MM.1S (cell line): ENCODE data around the gene COX20.

ENCODE experiments used
- DNase-seq: peaks from one replicate; pipeline ENCODE4 v3.0.0-alpha.2; 2015
- H2AFZ ChIP-seq: fragments of 300-600 bp; sonication (generic); 2 replicates; pipeline ENCODE4 v1.6.0; 2016; ENCODE audit warnings: antibody characterized with exemption, low read length
- H3F3A ChIP-seq: fragments of 300-600 bp; sonication (generic); 2 replicates; pipeline ENCODE4 v1.6.1; 2016; ENCODE audit warnings: mild to moderate bottlenecking, antibody characterized with exemption, low read length, moderate library complexity, mixed read lengths; ENCODE audit not compliant: insufficient read depth
- H3K27ac ChIP-seq: fragments of 300-600 bp; sonication (generic); 2 replicates; pipeline ENCODE4 v1.5.1; 2016; ENCODE audit warnings: mild to moderate bottlenecking, low read length
- H3K27me3 ChIP-seq: fragments of 300-600 bp; sonication (generic); replicated peaks from 2 replicates; pipeline ENCODE4 v1.6.0; 2016; ENCODE audit warnings: low read length; ENCODE audit not compliant: insufficient read depth
- H3K36me3 ChIP-seq: fragments of 300-600 bp; sonication (generic); replicated peaks from 2 replicates; pipeline ENCODE4 v1.6.1; 2016; ENCODE audit warnings: mild to moderate bottlenecking, low read length, mixed read lengths; ENCODE audit not compliant: insufficient read depth
- H3K4me1 ChIP-seq: fragments of 300-600 bp; sonication (generic); 2 replicates; pipeline ENCODE4 v1.6.1; 2016; ENCODE audit warnings: low read length, mixed read lengths
- H3K4me2 ChIP-seq: fragments of 300-600 bp; sonication (generic); 2 replicates; pipeline ENCODE4 v1.6.0; 2016; ENCODE audit warnings: low read depth, low read length
- H3K4me3 ChIP-seq: fragments of 300-600 bp; sonication (generic); 2 replicates; pipeline ENCODE4 v1.5.1; 2016; ENCODE audit warnings: low read length, mixed read lengths
- H3K79me2 ChIP-seq: fragments of 300-600 bp; sonication (generic); 2 replicates; pipeline ENCODE4 v1.6.1; 2016; ENCODE audit warnings: mixed run types, low read length, mixed read lengths
- H3K9ac ChIP-seq: fragments of 300-600 bp; sonication (generic); 2 replicates; pipeline ENCODE4 v1.6.1; 2016; ENCODE audit warnings: low read length, mixed read lengths
- H3K9me2 ChIP-seq: fragments of 300-600 bp; sonication (generic); replicated peaks from 2 replicates; pipeline ENCODE4 v1.6.1; 2016; ENCODE audit warnings: mild to moderate bottlenecking, low read length, mixed read lengths; ENCODE audit not compliant: insufficient read depth
- H3K9me3 ChIP-seq: fragments of 300-600 bp; sonication (generic); replicated peaks from 2 replicates; pipeline ENCODE4 v1.6.1; 2016; ENCODE audit warnings: mild to moderate bottlenecking, low read length, mixed read lengths; ENCODE audit not compliant: insufficient read depth
- H4K20me1 ChIP-seq: fragments of 300-600 bp; sonication (generic); 2 replicates; pipeline ENCODE4 v1.6.1; 2016; ENCODE audit warnings: mild to moderate bottlenecking, low read length, moderate library complexity, mixed read lengths; ENCODE audit not compliant: insufficient read depth
- EZH2 ChIP-seq: fragments of 300-600 bp; sonication (generic); optimal IDR thresholded peaks from 2 replicates; pipeline ENCODE3; 2017; ENCODE audit warnings: low read depth, mild to moderate bottlenecking, antibody characterized with exemption, low read length, mixed read lengths
- EZH2phosphoT487 ChIP-seq: fragments of 300-600 bp; sonication (generic); IDR thresholded peaks from 2 replicates; pipeline ENCODE4 v1.6.1; 2018; ENCODE audit warnings: antibody characterized with exemption, low read length
- TF ChIP-seq, protein P1 (sequence below): fragments of 300-600 bp; sonication (generic); IDR thresholded peaks from 2 replicates; pipeline ENCODE4 v1.5.1; 2016; ENCODE audit warnings: antibody characterized with exemption, low read length, mixed read lengths

The COX20 gene

DNA sequence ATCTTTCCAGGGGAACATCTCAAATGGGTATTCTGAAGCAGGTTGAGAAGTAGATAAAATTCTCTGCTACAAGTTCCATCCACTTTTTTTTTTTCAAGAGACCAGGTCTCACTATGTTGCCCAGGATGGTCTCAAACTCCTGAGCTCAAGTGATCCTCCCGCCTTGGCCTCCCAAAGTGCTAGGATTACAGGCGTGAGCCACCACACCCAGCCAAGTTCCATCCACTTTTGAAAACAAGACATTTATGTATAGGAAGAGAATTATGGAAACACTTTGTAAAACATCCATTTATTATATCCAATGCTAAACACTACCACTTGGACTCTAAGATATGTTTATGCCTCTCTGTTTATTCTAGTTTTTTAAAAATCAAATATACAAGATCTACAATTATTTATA, 15.4 kb downstream of the COX20 start:
- Histone ChIP-seq H3K27ac (no peak overlapping the region), H3K4me1 (no peaks in the 10 kb centered on the region), H3K4me2 (no peak overlapping the region), H3K9me2 (no peaks in the 10 kb centered on the region), H3K79me2 (peaks cover 99% of the 10 kb centered on the region), H3K4me3 (no peak overlapping the region), H4K20me1 (peaks cover 41% of the 10 kb centered on the region), H3K27me3 (no peaks in the 10 kb centered on the region), H2AFZ (no peak overlapping the region), H3K9ac (no peak overlapping the region), H3K36me3 (peaks cover 47% of the 10 kb centered on the region), H3F3A (peaks cover 77% of the 10 kb centered on the region), H3K9me3 (no peaks in the 10 kb centered on the region)
- DNase-seq = no peak
- no peak for TF ChIP-seq EZH2
- TF ChIP-seq, protein P1, sequence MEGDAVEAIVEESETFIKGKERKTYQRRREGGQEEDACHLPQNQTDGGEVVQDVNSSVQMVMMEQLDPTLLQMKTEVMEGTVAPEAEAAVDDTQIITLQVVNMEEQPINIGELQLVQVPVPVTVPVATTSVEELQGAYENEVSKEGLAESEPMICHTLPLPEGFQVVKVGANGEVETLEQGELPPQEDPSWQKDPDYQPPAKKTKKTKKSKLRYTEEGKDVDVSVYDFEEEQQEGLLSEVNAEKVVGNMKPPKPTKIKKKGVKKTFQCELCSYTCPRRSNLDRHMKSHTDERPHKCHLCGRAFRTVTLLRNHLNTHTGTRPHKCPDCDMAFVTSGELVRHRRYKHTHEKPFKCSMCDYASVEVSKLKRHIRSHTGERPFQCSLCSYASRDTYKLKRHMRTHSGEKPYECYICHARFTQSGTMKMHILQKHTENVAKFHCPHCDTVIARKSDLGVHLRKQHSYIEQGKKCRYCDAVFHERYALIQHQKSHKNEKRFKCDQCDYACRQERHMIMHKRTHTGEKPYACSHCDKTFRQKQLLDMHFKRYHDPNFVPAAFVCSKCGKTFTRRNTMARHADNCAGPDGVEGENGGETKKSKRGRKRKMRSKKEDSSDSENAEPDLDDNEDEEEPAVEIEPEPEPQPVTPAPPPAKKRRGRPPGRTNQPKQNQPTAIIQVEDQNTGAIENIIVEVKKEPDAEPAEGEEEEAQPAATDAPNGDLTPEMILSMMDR = no peak
- no peak for TF ChIP-seq EZH2phosphoT487

DNA sequence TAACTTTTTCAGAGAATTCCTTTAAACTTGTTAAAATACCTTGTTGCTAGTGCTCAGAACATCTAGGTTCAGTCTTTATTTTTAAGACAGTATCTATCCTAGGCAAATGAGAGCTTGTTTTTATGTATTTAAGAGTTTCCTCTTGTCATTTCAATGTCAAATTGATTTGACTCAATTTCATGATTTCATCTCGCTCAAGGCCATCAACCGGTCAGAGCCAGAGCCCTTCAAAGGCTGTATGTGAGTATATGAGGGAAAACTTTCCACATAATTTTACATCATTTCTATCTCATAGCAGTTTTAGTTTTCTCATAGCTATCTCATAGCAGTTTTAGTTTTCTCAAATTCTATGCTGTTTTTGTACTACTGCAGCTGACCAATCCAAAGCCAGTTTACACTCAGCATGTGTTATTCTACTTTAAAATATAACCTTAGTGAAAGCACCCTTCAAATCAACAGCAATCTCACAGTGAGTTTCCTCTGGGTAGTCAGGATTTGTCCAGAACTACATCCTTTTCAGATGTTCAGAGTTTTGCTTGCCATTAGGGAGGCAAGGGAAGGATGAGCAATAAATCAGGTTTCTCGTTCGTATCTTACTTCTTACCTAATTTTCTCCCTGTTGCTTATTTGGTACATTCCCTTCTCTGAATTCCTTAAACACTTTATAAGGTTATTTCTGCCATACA, 16.2 kb downstream of the COX20 start:
- Histone ChIP-seq H3K9me3 (no peaks in the 10 kb centered on the region), H3K4me2 (no peak overlapping the region), H3K79me2 (peaks cover 99% of the 10 kb centered on the region), H3F3A (peaks cover 77% of the 10 kb centered on the region), H3K4me3 (no peak overlapping the region), H3K27ac (no peak overlapping the region), H3K9ac (no peak overlapping the region), H3K27me3 (no peaks in the 10 kb centered on the region), H4K20me1 (peaks cover 49% of the 10 kb centered on the region), H2AFZ (no peak overlapping the region), H3K36me3 (peaks cover 52% of the 10 kb centered on the region), H3K4me1 (no peaks in the 10 kb centered on the region), H3K9me2 (no peaks in the 10 kb centered on the region)
- DNase-seq = no peak
- TF ChIP-seq EZH2phosphoT487 (no peak), EZH2 (no peak)
- TF ChIP-seq, protein P1 = no peak

DNA sequence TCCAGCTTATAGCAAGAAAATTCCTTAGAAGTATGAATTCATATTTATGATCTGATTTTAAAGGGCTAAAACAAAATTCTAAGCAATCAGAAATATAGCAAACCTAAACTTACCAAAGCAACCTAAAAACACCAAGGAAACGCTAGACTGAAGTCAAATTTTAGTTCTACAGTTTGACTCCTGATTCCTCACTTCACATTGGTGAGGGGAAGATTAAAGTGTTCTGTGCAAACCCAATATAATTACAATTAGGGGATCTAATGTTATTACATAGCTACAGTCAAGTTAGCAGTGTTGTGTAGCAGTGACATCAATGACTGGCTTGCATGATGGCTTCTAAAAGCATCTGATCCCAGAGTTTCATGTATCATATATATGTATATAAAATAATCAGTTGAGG, 17.2 kb downstream of the COX20 start:
- H3K36me3 ChIP-seq = peaks cover 51% of the 10 kb centered on the region

More for the DNA sequence above, 17.2 kb downstream of the COX20 start:
- Histone ChIP-seq H3K9me3 (no peaks in the 10 kb centered on the region), H3K9ac (no peak overlapping the region), H3K27me3 (no peaks in the 10 kb centered on the region), H2AFZ (no peak overlapping the region), H3K4me1 (no peaks in the 10 kb centered on the region), H4K20me1 (peaks cover 52% of the 10 kb centered on the region), H3K4me2 (no peak overlapping the region), H3K9me2 (no peaks in the 10 kb centered on the region), H3K79me2 (peaks cover 99% of the 10 kb centered on the region), H3K4me3 (no peak overlapping the region), H3F3A (peaks cover 70% of the 10 kb centered on the region), H3K27ac (no peak overlapping the region)
- no peak for DNase-seq
- TF ChIP-seq EZH2phosphoT487 = no peak
- no peak for TF ChIP-seq EZH2
- TF ChIP-seq, protein P1 = no peak
